ENCODE measurements around the gene ANK3. TPM values are rescaled to one million over a fixed set of nuclear protein-coding genes. Genes with fewer than 3 reads are reported as not detected.

Gene ANK3
- total RNA-seq, 4 donors from 2014 or later, result 34.8 to 91.3 (median 56.7) TPM

DNA sequence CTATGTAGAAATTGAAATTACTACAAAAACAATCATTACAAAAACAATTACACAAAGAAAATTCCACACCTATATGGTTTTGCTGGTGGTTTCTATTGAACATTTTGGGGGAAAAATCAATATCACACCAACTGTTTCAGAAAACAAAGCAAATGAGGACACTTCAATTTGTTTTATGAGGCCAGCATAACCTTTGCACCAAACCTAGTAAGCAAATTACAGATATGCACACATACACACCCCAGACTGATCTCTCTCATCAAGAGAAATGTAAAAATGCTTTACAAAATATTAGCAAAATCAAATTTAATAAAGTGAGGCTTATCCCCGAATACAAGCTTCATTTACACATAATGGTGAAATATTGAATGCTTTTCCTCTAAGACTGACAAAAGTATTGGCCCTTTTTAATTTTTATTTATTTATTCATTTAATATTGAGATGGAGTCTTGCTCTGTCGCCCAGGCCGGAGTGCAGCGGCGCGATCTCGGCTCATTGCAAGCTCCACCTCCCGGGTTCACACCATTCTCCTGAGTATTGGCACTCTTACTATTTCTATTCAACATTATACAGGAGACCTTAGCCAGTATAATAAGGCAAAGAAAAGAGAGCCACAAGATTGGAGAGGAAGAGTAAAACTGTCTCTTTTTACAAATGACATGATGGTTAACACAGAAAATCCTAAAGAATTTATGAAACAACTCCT is 13.6 kb upstream of the ANK3 start:
- Histone ChIP-seq H3K27me3 (no peaks in the 10 kb centered on the region), H3K36me3 (no peaks in the 10 kb centered on the region), H3K9me3 (no peaks in the 10 kb centered on the region), H3K4me3 (no peak overlapping the region), H3K27ac (no peak overlapping the region), H3K4me1 (no peaks in the 10 kb centered on the region)
- no peak for DNase-seq
- TF ChIP-seq, protein P1, sequence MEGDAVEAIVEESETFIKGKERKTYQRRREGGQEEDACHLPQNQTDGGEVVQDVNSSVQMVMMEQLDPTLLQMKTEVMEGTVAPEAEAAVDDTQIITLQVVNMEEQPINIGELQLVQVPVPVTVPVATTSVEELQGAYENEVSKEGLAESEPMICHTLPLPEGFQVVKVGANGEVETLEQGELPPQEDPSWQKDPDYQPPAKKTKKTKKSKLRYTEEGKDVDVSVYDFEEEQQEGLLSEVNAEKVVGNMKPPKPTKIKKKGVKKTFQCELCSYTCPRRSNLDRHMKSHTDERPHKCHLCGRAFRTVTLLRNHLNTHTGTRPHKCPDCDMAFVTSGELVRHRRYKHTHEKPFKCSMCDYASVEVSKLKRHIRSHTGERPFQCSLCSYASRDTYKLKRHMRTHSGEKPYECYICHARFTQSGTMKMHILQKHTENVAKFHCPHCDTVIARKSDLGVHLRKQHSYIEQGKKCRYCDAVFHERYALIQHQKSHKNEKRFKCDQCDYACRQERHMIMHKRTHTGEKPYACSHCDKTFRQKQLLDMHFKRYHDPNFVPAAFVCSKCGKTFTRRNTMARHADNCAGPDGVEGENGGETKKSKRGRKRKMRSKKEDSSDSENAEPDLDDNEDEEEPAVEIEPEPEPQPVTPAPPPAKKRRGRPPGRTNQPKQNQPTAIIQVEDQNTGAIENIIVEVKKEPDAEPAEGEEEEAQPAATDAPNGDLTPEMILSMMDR (IDR thresholded peaks at IDR 0.05), result no peak
- TF ChIP-seq POLR2A (IDR thresholded peaks at IDR 0.05), result no peak
- intact Hi-C loops (cut with DNase I; ENCODE audit: low total_unique reads), result no loop called here

DNA sequence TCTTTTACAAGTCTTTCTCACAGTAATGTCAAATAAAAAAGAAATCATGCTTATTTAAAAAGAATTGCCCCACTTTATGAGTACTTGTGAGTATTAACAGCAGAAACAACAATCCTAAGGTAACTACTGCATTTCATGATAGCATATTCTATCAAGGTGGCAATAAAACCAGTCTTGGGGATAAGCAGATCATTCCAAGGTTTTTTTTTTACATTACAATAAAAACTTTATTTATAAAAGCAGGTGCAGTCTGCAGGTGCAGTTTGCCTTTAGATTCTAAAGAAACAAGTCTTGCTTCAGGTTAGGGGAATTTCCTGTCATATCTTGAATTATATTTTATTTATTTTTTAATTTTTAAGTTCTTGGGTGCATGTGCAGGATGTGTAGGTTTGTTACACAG is 10.7 kb upstream of the ANK3 start:
- intact Hi-C loops (cut with DNase I; ENCODE audit: low total_unique reads), result no loop called here
- no peaks in the 10 kb centered on the region for H3K27me3 ChIP-seq
- no peak for DNase-seq
- no peak for TF ChIP-seq POLR2A (IDR thresholded peaks at IDR 0.05)
- TF ChIP-seq, protein P1 (IDR thresholded peaks at IDR 0.05), result no peak
- no peaks in the 10 kb centered on the region for H3K9me3 ChIP-seq
- no peaks in the 10 kb centered on the region for H3K36me3 ChIP-seq
- no peaks in the 10 kb centered on the region for H3K4me1 ChIP-seq
- H3K4me3 ChIP-seq, result no peak overlapping the region
- H3K27ac ChIP-seq, result no peak overlapping the region

DNA sequence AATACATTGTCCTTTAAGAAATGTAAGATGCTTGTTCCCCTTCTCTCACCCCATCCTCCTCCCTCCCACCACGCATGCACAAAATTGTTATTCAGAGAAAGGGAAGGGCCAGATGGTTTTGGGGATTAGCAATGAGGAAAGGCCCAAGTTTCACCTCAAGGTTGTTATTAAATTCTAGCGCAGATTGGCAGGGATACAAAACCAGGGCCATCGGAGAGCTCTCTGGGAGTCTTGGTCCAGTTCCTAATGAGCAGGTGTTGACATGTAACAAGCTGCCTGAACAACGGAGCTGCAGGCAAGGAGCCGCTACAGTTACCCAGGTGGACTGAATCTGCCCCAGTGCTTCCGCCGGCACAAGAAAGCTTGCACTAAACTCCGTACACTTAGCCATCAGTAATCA is 9.7 kb upstream of the ANK3 start:
- TF ChIP-seq, protein P1 (IDR thresholded peaks at IDR 0.05), result no peak
- TF ChIP-seq POLR2A (IDR thresholded peaks at IDR 0.05), result no peak
- no peak overlapping the region for H3K27ac ChIP-seq

DNA sequence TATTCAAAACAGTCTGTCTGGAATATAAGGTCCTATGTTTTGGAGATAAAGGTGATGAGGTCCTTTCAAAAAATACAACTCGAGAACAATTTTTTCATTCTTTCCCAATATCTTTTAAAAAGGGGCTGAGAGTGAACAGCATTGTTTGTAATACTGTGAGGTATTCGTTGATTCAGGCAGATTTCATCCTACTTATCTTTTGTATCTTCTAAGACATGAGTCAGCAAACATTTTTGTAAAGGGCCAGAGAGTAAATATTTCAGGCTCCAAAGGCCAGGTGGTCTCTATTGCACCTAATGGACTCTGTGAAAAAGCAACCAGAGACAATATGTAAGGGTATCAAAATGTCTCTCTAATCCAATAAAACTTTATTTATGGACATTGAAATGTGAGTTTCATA is 8.1 kb upstream of the ANK3 start:
- Histone ChIP-seq H3K36me3 (no peaks in the 10 kb centered on the region), H3K4me3 (no peak overlapping the region), H3K4me1 (no peaks in the 10 kb centered on the region), H3K9me3 (no peaks in the 10 kb centered on the region), H3K27ac (no peak overlapping the region), H3K27me3 (no peaks in the 10 kb centered on the region)
- intact Hi-C loops (cut with DNase I; ENCODE audit: low total_unique reads), result no loop called here
- no peak for DNase-seq
- no peak for TF ChIP-seq POLR2A (IDR thresholded peaks at IDR 0.05)
- TF ChIP-seq, protein P1 (IDR thresholded peaks at IDR 0.05), result no peak

More for the DNA sequence above, 9.7 kb upstream of the ANK3 start:
- Histone ChIP-seq H3K36me3 (no peaks in the 10 kb centered on the region), H3K9me3 (no peaks in the 10 kb centered on the region), H3K4me1 (no peaks in the 10 kb centered on the region), H3K27me3 (no peaks in the 10 kb centered on the region), H3K4me3 (no peak overlapping the region)
- intact Hi-C loops (cut with DNase I; ENCODE audit: low total_unique reads), result no loop called here
- no peak for DNase-seq

DNA sequence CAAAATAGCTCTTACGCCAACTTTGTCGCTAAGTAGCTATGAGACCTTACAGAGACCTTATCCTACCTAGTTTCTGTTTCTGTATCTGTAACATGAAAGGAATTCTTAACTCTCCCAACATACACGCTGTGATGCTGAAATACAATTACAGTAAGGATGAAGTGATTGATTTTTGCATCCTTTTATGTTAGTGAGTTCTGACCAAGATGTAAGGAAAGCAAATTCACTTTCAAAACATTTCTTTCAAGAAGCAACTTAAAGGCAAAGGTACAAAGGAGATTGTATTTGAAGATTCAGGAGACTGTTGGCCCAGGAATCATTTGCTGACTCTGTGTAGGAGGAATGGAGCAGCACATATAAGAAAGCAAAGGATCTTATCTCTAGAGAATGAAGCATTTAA is 7.1 kb upstream of the ANK3 start:
- no peaks in the 10 kb centered on the region for H3K27me3 ChIP-seq
- H3K36me3 ChIP-seq, result no peaks in the 10 kb centered on the region
- H3K9me3 ChIP-seq, result no peaks in the 10 kb centered on the region
- TF ChIP-seq, protein P1 (IDR thresholded peaks at IDR 0.05), result no peak
- TF ChIP-seq POLR2A (IDR thresholded peaks at IDR 0.05), result no peak
- intact Hi-C loops (cut with DNase I; ENCODE audit: low total_unique reads), result no loop called here
- H3K27ac ChIP-seq, result no peak overlapping the region
- no peak overlapping the region for H3K4me3 ChIP-seq
- DNase-seq, result no peak
- no peaks in the 10 kb centered on the region for H3K4me1 ChIP-seq

All from uterus (tissue), 4 donors.